Testis (tissue), 2 donors: Measurements from ENCODE around the gene AJM1.

Experiments
- CTCF ChIP-seq, 3 experiments: fragments of 450-650 bp in 2 of 3; fragments of 200-600 bp in 1 of 3; sonication (generic) in 1 of 3; IDR thresholded peaks; one replicate each; pipeline ENCODE4 v1.5.1; 2016 to 2019; ENCODE audit warnings: antibody characterized with exemption in 3 of 3, mild to moderate bottlenecking in 2 of 3, moderate library complexity in 1 of 3
- POLR2A ChIP-seq: fragments of 450-650 bp; IDR thresholded peaks from one replicate; pipeline ENCODE4 v1.6.1; 2017; ENCODE audit warnings: antibody characterized with exemption, mild to moderate bottlenecking, moderate library complexity

- TF ChIP-seq CTCF (IDR thresholded peaks at IDR 0.05) = no peak
- TF ChIP-seq POLR2A = no peak
Measured at GRCh38 chr9:136844761-136845464, 2.6 kb downstream of the AJM1 start.
